ENCODE data around the gene LMO7.

The LMO7 gene

GRCh38 chr13:75633285-75633684 lies 2.8 kb upstream of the LMO7 start:
- no peak overlapping the region for H3K27ac ChIP-seq (replicated peaks)
- no peak for DNase-seq (ENCODE audit: low read depth in 1 of 2, low spot score in 1 of 2)
- no peak for TF ChIP-seq POLR2AphosphoS5 (IDR thresholded peaks at IDR 0.05; ENCODE audit: low read depth)
- no peak for TF ChIP-seq CTCF (IDR thresholded peaks at IDR 0.05; ENCODE audit: insufficient read depth, low read length)
- TF ChIP-seq REST (IDR thresholded peaks at IDR 0.05; ENCODE audit: insufficient replicate concordance, low read depth) = no peak
- TF ChIP-seq GABPA (IDR thresholded peaks at IDR 0.05; ENCODE audit: low read depth) = no peak
- no peak for TF ChIP-seq SPI1 (IDR thresholded peaks at IDR 0.05; ENCODE audit: borderline replicate concordance, low read depth)
- peaks cover 3% of the 10 kb centered on the region for H3K27me3 ChIP-seq (ENCODE audit: insufficient read depth, poor library complexity, severe bottlenecking)
- no peak overlapping the region for H3K4me3 ChIP-seq (replicated peaks; ENCODE audit: insufficient read depth, low read length)

GRCh38 chr13:75635101-75635827 lies 866 bp upstream of the LMO7 start:
- DNase-seq (ENCODE audit: low read depth in 1 of 2, low spot score in 1 of 2) = no peak
- no peak overlapping the region for H3K27ac ChIP-seq (replicated peaks)
- H3K4me3 ChIP-seq (replicated peaks; ENCODE audit: insufficient read depth, low read length) = peak overlapping the region; percentile 59
- TF ChIP-seq SPI1 (IDR thresholded peaks at IDR 0.05; ENCODE audit: borderline replicate concordance, low read depth) (no peak), REST (IDR thresholded peaks at IDR 0.05; ENCODE audit: insufficient replicate concordance, low read depth) (no peak)
- H3K27me3 ChIP-seq (ENCODE audit: insufficient read depth, poor library complexity, severe bottlenecking) = peaks cover 3% of the 10 kb centered on the region

- TF ChIP-seq POLR2AphosphoS5 (IDR thresholded peaks at IDR 0.05; ENCODE audit: low read depth) (0 out of 2 replicates have a peak, but pooled peaks have one; percentile 17), REST (IDR thresholded peaks at IDR 0.05; ENCODE audit: insufficient replicate concordance, low read depth) (no peak), CTCF (IDR thresholded peaks at IDR 0.05; ENCODE audit: insufficient read depth, low read length) (no peak), GABPA (IDR thresholded peaks at IDR 0.05; ENCODE audit: low read depth) (0 out of 2 replicates have a peak, but pooled peaks have one; percentile 21), SPI1 (IDR thresholded peaks at IDR 0.05; ENCODE audit: borderline replicate concordance, low read depth) (no peak)
- peak overlapping the region; percentile 59 for H3K4me3 ChIP-seq (replicated peaks; ENCODE audit: insufficient read depth, low read length)
- peak in 1 of 2 experiments; percentile 33 for DNase-seq (ENCODE audit: low read depth in 1 of 2, low spot score in 1 of 2)
- H3K27ac ChIP-seq (replicated peaks) = no peak overlapping the region; the same call in 1 of the 2 replicates
- H3K27me3 ChIP-seq (ENCODE audit: insufficient read depth, poor library complexity, severe bottlenecking) = peaks cover 3% of the 10 kb centered on the region
Observed at GRCh38 chr13:75636436-75637180, 478 bp downstream of the LMO7 start.
